Keratinocyte (primary cell): Measurements from ENCODE around the gene CCNYL1. TPM values are rescaled to one million over a fixed set of nuclear protein-coding genes. Genes with fewer than 3 reads are reported as not detected.
"Not testable (repeated sequence)": the region's sequence is repeated elsewhere in the genome, so short reads cannot be mapped to it uniquely, and the experiment has no call there.

ENCODE experiments used
- DNase-seq: peaks from one replicate; pipeline ENCODE4 v3.0.0-alpha.2; 2011; ENCODE audit warnings: low read depth, missing footprints, low spot score
- FAIRE-seq: peaks from 2 replicates; lab custom pipeline; 2011; peaks lifted over from hg19 to GRCh38; lab: Jason Lieb, UNC
- H2AFZ ChIP-seq: 2 replicates; pipeline ENCODE4 v1.6.0; 2012; ENCODE audit warnings: low read length, control low read depth, inconsistent platforms; ENCODE audit not compliant: control insufficient read depth
- H3K27ac ChIP-seq: 2 replicates; pipeline ENCODE4 v1.5.1; 2011; ENCODE audit warnings: low read length; ENCODE audit not compliant: control insufficient read depth, insufficient read depth
- H3K27me3 ChIP-seq: 3 replicates; pipeline ENCODE4 v1.6.0; 2011; ENCODE audit warnings: low read length; ENCODE audit not compliant: control insufficient read depth, insufficient read depth; ENCODE audit errors: extremely low read depth
- H3K36me3 ChIP-seq, 2 experiments: 2 replicates in 1 of 2; 3 replicates in 1 of 2; pipeline ENCODE4 v1.5.1; 2011; ENCODE audit warnings: low read length in 2 of 2, mild to moderate bottlenecking in 1 of 2; ENCODE audit not compliant: control insufficient read depth in 2 of 2, insufficient read depth in 2 of 2; ENCODE audit errors: extremely low read depth in 1 of 2
- H3K4me1 ChIP-seq: 3 replicates; pipeline ENCODE4 v1.5.1; 2011; ENCODE audit warnings: low read length; ENCODE audit not compliant: control insufficient read depth, insufficient read depth; ENCODE audit errors: extremely low read depth
- H3K4me2 ChIP-seq: 3 replicates; pipeline ENCODE4 v1.6.0; 2011; ENCODE audit warnings: low read depth, low read length; ENCODE audit not compliant: control insufficient read depth, insufficient read depth; ENCODE audit errors: extremely low read depth
- H3K4me3 ChIP-seq, 3 experiments: fragments of 200-600 bp in 1 of 3; sonication (generic) in 1 of 3; 2 replicates in 2 of 3; 3 replicates in 1 of 3; pipeline ENCODE4 v1.5.1; 2011 to 2016; ENCODE audit warnings: low read length in 3 of 3, mild to moderate bottlenecking in 3 of 3, control low read depth in 2 of 3, inconsistent platforms in 1 of 3, low read depth in 1 of 3, mixed read lengths in 1 of 3, mixed run types in 1 of 3, moderate library complexity in 1 of 3; ENCODE audit not compliant: control insufficient read depth in 2 of 3, insufficient read depth in 2 of 3; ENCODE audit errors: extremely low read depth in 1 of 3
- H3K79me2 ChIP-seq: 2 replicates; pipeline ENCODE4 v1.6.0; 2012; ENCODE audit warnings: low read length; ENCODE audit not compliant: control insufficient read depth, insufficient read depth
- H3K9ac ChIP-seq: 3 replicates; pipeline ENCODE4 v1.6.0; 2011; ENCODE audit warnings: low read length; ENCODE audit not compliant: control insufficient read depth, insufficient read depth; ENCODE audit errors: extremely low read depth
- H3K9me1 ChIP-seq: 3 replicates; pipeline ENCODE4 v1.6.0; 2011; ENCODE audit warnings: low read length; ENCODE audit not compliant: control insufficient read depth, insufficient read depth; ENCODE audit errors: extremely low read depth
- H3K9me3 ChIP-seq: 2 replicates; pipeline ENCODE4 v1.5.1; 2012; ENCODE audit warnings: low read depth, low read length; ENCODE audit not compliant: control insufficient read depth
- H4K20me1 ChIP-seq: 3 replicates; pipeline ENCODE4 v1.6.0; 2011; ENCODE audit warnings: low read length; ENCODE audit not compliant: control insufficient read depth, insufficient read depth; ENCODE audit errors: extremely low read depth
- EZH2 ChIP-seq: IDR thresholded peaks from one replicate; pipeline ENCODE4 v1.6.1; 2012; ENCODE audit warnings: inconsistent platforms, mild to moderate bottlenecking, low read length, moderate library complexity
- dilution Hi-C: fragments of 300-500 bp; cut with MboI; formaldehyde crosslinking; loops from one replicate; pipeline ENCODE4 v1.7.0; 2020; ENCODE audit warnings: low sequenced_read_pairs; ENCODE audit not compliant: extremely low pct_ligation_motif_present
- polyA plus RNA-seq, 5 experiments: library from polyadenylated mRNA; depleted of rRNA in 3 of 5; stranded (reverse) in 3 of 5; stranded (forward) in 1 of 5; unstranded in 1 of 5; fragments of >200 nt; gene quantifications; 1 replicate in 1 of 5; 2 replicates in 3 of 5; 3 replicates in 1 of 5; pipeline versions ENCODE4 v1.2.1 to v1.2.3, GENCODE V29; 2011 to 2012; ENCODE audit warnings: missing spikeins in 2 of 5, low read depth in 1 of 5, low replicate concordance in 1 of 5
- TF ChIP-seq, protein P1 (sequence below), 3 experiments: IDR thresholded peaks in 1 of 3; conservative IDR thresholded peaks in 1 of 3; optimal IDR thresholded peaks in 1 of 3; 2 replicates in 2 of 3; 3 replicates in 1 of 3; pipeline versions ENCODE3 to v1.5.1; 2011; ENCODE audit warnings: low read length in 3 of 3, mild to moderate bottlenecking in 3 of 3, moderate library complexity in 2 of 3, control low read depth in 1 of 3, inconsistent platforms in 1 of 3; ENCODE audit not compliant: insufficient read depth in 2 of 3; ENCODE audit errors: extremely low read depth in 1 of 3

CCNYL1 gene
- polyA plus RNA-seq, 1 donor (not counting 4 experiments of a cell fraction or from before 2014, with no cell fraction given) = 29.9 TPM

DNA sequence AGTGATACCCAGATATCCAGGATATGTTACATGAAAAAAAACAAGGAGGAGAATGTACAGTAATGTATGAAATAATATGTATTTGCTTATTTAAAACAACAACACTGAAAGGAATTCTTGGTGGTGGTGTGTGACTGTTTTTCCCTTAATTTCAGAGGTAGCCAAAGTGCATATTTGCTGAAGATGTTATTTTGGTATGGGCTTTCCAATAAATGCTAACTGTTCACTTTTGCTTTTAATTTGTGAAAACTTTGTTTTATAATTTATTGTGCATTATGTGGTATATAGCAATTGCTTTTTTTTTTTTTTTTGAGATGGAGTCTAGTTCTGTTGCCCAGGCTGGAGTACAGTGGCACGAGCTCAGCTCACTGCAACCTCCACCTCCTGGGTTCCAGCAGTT, 7.6 kb downstream of the CCNYL1 start:
- dilution Hi-C loops = no loop called here
- H3K4me1 ChIP-seq = peaks cover 21% of the 10 kb centered on the region
- H3K27me3 ChIP-seq = no peaks in the 10 kb centered on the region
- H3K9me3 ChIP-seq = no peaks in the 10 kb centered on the region
- no peak overlapping the region for H2AFZ ChIP-seq
- no peak for TF ChIP-seq EZH2
- TF ChIP-seq, protein P1, sequence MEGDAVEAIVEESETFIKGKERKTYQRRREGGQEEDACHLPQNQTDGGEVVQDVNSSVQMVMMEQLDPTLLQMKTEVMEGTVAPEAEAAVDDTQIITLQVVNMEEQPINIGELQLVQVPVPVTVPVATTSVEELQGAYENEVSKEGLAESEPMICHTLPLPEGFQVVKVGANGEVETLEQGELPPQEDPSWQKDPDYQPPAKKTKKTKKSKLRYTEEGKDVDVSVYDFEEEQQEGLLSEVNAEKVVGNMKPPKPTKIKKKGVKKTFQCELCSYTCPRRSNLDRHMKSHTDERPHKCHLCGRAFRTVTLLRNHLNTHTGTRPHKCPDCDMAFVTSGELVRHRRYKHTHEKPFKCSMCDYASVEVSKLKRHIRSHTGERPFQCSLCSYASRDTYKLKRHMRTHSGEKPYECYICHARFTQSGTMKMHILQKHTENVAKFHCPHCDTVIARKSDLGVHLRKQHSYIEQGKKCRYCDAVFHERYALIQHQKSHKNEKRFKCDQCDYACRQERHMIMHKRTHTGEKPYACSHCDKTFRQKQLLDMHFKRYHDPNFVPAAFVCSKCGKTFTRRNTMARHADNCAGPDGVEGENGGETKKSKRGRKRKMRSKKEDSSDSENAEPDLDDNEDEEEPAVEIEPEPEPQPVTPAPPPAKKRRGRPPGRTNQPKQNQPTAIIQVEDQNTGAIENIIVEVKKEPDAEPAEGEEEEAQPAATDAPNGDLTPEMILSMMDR (optimal IDR thresholded peaks at IDR 0.05 in 1 of 3, IDR thresholded peaks at IDR 0.05 in 1 of 3, conservative IDR thresholded peaks at IDR 0.05 in 1 of 3; ENCODE audit: extremely low read depth in 1 of 3, insufficient read depth in 2 of 3, low read length in 3 of 3) = no peak
- no peak overlapping the region for H3K27ac ChIP-seq
- no peak overlapping the region for H3K4me3 ChIP-seq
- no peak overlapping the region for H3K9ac ChIP-seq
- no peak overlapping the region for H3K4me2 ChIP-seq
- no peak for DNase-seq
- H3K36me3 ChIP-seq = peaks cover 0 to 1% of the 10 kb centered on the region in 2 experiments
- H3K9me1 ChIP-seq = no peaks in the 10 kb centered on the region
- no peaks in the 10 kb centered on the region for H4K20me1 ChIP-seq
- H3K79me2 ChIP-seq = peaks cover 40% of the 10 kb centered on the region
- no peak for FAIRE-seq

DNA sequence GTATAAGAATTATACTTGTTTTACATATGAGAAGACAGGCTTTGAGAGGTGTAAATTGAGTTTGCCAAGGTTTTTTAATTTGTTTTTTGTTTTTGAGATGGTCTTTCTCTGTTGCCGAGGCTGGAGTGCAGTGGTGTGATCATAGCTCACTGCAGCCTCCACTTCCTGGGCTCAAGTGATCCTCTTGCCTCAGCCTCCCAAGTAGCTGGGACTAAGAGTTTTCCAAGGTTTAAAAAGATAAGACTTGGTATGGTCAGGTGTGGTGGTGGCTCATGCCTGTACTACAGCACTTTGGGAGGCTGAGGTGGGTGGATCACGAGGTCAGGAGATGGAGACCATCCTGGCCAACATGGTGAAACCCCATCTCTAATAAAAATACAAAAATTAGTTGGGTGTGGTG, 8.2 kb downstream of the CCNYL1 start:
- H3K9me3 ChIP-seq, FAIRE-seq, H3K36me3 ChIP-seq, H2AFZ ChIP-seq, H3K27ac ChIP-seq, H3K4me2 ChIP-seq, dilution Hi-C loops, H3K9me1 ChIP-seq, H3K9ac ChIP-seq, H3K27me3 ChIP-seq, H3K4me3 ChIP-seq, H4K20me1 ChIP-seq, DNase-seq: not testable (repeated sequence)
- H3K4me1 ChIP-seq = peaks cover 21% of the 10 kb centered on the region
- peaks cover 36% of the 10 kb centered on the region for H3K79me2 ChIP-seq

DNA sequence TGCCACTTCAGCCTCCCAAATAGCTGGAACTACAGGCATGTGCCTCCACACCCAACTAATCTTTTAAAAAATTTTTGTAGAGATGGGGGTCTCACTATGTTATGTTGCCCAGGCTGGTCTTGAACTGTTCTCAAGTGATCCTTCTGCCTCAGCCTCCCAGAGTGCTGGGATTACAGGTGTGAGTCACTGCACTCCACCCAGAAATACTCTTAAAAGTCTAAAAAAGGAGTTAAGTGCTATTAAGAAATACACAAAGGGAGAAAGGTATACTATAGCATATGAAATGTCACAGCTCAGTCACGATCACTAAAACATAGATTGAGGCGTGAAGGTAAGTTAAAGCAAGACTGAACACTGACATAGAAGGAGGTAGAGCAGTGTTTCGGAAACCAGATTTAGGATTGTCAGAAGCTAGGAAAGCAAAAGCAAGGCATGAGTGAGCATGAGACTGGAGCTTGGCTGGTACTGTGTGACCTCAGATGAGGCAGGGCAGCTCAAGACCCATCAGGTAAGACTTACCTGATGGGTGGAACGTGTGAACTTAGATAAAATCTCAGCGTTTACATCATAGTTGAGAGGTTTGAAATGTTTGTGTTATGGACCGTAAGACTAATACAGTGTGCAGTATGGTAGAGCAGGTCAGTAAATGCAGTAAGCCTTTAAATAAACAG, 9.2 kb downstream of the CCNYL1 start:
- no peak overlapping the region for H3K9ac ChIP-seq
- no peaks in the 10 kb centered on the region for H4K20me1 ChIP-seq
- no peaks in the 10 kb centered on the region for H3K9me3 ChIP-seq
- H3K4me3 ChIP-seq = no peak overlapping the region
- no peaks in the 10 kb centered on the region for H3K9me1 ChIP-seq
- TF ChIP-seq EZH2 = no peak
- TF ChIP-seq, protein P1 (optimal IDR thresholded peaks at IDR 0.05 in 1 of 3, IDR thresholded peaks at IDR 0.05 in 1 of 3, conservative IDR thresholded peaks at IDR 0.05 in 1 of 3; ENCODE audit: extremely low read depth in 1 of 3, insufficient read depth in 2 of 3, low read length in 3 of 3) = no peak
- FAIRE-seq = peak; percentile 57
- H3K4me2 ChIP-seq = peak overlapping the region; percentile 3
- H2AFZ ChIP-seq = no peak overlapping the region
- H3K27me3 ChIP-seq = no peaks in the 10 kb centered on the region
- peaks cover 0 to 1% of the 10 kb centered on the region in 2 experiments for H3K36me3 ChIP-seq
- H3K4me1 ChIP-seq = peaks cover 21% of the 10 kb centered on the region
- H3K27ac ChIP-seq = peak overlapping the region; percentile 1
- dilution Hi-C loops = no loop called here
- H3K79me2 ChIP-seq = peaks cover 34% of the 10 kb centered on the region
- no peak for DNase-seq
